Uterus (tissue), 4 donors: ENCODE measurements around the gene NBEAL1. TPM values are rescaled to one million over a fixed set of nuclear protein-coding genes. Genes with fewer than 3 reads are reported as not detected.

Source experiments
- DNase-seq, 2 donors: peaks; one replicate each; pipeline ENCODE4 v3.0.0-alpha.2; 2019 to 2020
- H3K27ac ChIP-seq, 2 donors: fragments of 200-600 bp; sonication (generic); 1 replicate in 1 of 2; 2 replicates in 1 of 2; pipeline ENCODE4 v1.5.1; 2016 to 2018
- H3K27me3 ChIP-seq, 2 donors: fragments of 200-600 bp; sonication (generic); one replicate each; pipeline ENCODE4 v1.5.1; 2018 to 2019; ENCODE audit warnings: control low read depth in 1 of 2
- H3K36me3 ChIP-seq, 2 donors: fragments of 200-600 bp; sonication (generic); one replicate each; pipeline ENCODE4 v1.5.1; 2019; ENCODE audit warnings: control low read depth in 1 of 2
- H3K4me1 ChIP-seq, 2 donors: fragments of 200-600 bp; sonication (generic); one replicate each; pipeline ENCODE4 v1.5.1; 2018 to 2019; ENCODE audit warnings: control low read depth in 1 of 2
- H3K4me3 ChIP-seq, 2 donors: fragments of 200-600 bp; sonication (generic); 1 replicate in 1 of 2; 2 replicates in 1 of 2; pipeline ENCODE4 v1.5.1; 2018 to 2019; ENCODE audit warnings: mild to moderate bottlenecking in 1 of 2
- H3K9me3 ChIP-seq, 2 donors: fragments of 200-600 bp; sonication (generic); one replicate each; pipeline ENCODE4 v1.5.1; 2019; ENCODE audit warnings: control low read depth in 1 of 2
- POLR2A ChIP-seq, 2 donors: fragments of 450-650 bp; IDR thresholded peaks; one replicate each; pipeline ENCODE4 v1.6.1; 2016; ENCODE audit warnings: antibody characterized with exemption in 2 of 2, mild to moderate bottlenecking in 1 of 2, moderate library complexity in 1 of 2
- intact Hi-C: fragments of 100-400 bp; cut with DNase I; formaldehyde crosslinking; loops from one replicate; pipeline ENCODE4 v1.15.1; 2023; ENCODE audit warnings: low total_unique reads
- total RNA-seq, 4 donors: library from RNA; depleted of rRNA in 3 of 4; stranded (reverse); fragments of >200 nt in 3 of 4; gene quantifications; one replicate each; pipeline versions ENCODE4 v1.1.0 to v1.2.4, GENCODE V29; 2014 to 2023
- TF ChIP-seq, protein P1 (sequence below), 4 experiments: fragments of 200-600 bp in 2 of 4; fragments of 450-650 bp in 2 of 4; sonication (generic) in 2 of 4; IDR thresholded peaks; one replicate each; pipeline ENCODE4 v1.5.1; 2016 to 2019; ENCODE audit warnings: antibody characterized with exemption in 4 of 4, mild to moderate bottlenecking in 2 of 4, moderate library complexity in 1 of 4
- donor health status: DM: yes; HTN: yes; CAD: no.

Gene NBEAL1
- total RNA-seq, 4 donors from 2014 or later: 23.1 to 106 (median 41.8) TPM

DNA sequence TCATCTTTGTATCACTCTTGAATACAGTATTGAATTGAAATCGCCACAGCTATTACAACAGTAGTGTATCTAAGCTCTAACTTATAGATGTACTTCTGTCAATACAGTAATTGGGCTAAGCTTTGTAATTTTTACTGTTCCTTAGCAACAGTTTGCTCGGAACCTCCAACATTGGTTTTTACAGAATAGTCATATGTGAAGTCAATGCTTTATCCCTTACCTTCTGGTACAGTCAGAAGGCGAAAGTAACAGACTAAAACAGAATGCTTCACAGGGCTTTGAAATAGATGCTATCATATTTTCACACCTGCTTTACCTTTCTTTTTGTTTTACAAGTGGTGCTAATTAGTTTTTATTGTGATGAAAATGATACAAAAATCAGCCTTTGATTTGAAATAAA, 177.3 kb downstream of the NBEAL1 start:
- no peak for DNase-seq
- no peaks in the 10 kb centered on the region for H3K9me3 ChIP-seq
- H3K4me3 ChIP-seq: no peak overlapping the region
- H3K4me1 ChIP-seq: no peaks in the 10 kb centered on the region
- intact Hi-C loops: no loop called here
- no peak overlapping the region for H3K27ac ChIP-seq
- no peaks in the 10 kb centered on the region for H3K27me3 ChIP-seq
- H3K36me3 ChIP-seq: no peaks in the 10 kb centered on the region
- TF ChIP-seq POLR2A (IDR thresholded peaks at IDR 0.05): no peak
- TF ChIP-seq, protein P1, sequence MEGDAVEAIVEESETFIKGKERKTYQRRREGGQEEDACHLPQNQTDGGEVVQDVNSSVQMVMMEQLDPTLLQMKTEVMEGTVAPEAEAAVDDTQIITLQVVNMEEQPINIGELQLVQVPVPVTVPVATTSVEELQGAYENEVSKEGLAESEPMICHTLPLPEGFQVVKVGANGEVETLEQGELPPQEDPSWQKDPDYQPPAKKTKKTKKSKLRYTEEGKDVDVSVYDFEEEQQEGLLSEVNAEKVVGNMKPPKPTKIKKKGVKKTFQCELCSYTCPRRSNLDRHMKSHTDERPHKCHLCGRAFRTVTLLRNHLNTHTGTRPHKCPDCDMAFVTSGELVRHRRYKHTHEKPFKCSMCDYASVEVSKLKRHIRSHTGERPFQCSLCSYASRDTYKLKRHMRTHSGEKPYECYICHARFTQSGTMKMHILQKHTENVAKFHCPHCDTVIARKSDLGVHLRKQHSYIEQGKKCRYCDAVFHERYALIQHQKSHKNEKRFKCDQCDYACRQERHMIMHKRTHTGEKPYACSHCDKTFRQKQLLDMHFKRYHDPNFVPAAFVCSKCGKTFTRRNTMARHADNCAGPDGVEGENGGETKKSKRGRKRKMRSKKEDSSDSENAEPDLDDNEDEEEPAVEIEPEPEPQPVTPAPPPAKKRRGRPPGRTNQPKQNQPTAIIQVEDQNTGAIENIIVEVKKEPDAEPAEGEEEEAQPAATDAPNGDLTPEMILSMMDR (IDR thresholded peaks at IDR 0.05): no peak

DNA sequence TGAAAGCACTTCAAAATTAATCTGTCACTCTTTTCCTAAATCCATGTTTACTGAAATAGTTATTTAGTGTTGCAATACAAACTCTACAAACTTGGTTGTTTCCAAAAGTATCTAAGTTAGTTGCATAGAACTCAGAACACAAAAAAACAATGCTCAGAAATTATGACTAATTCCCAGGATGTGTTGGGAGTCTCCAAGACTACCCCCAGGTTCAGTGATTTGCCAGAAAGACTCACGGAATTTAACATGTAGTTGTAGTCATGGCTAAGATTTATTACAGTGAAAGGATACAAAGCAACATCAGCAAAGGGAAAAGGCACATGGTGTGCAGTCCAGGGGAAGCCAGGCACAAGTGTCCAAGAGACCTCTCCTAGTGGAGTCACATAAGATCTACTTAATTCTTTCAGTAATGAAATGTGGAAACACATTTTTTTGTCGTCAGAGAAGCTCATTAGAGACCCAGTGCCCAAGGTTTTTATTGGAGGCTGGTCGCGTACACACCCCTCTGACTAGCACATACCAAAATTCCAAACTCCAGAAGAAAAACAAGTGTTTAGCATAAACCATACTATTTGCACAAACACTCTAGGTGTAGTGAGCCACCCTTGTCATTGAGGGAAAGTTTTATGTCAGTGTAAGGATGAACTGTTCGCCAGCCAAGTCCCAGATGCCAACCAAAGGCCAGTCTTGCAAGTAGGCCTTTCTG, 180.8 kb downstream of the NBEAL1 start:
- TF ChIP-seq, protein P1 (IDR thresholded peaks at IDR 0.05): no peak
- no peak for TF ChIP-seq POLR2A (IDR thresholded peaks at IDR 0.05)
- Histone ChIP-seq H3K27ac (no peak overlapping the region), H3K4me3 (no peak overlapping the region), H3K27me3 (no peaks in the 10 kb centered on the region), H3K9me3 (no peaks in the 10 kb centered on the region), H3K4me1 (no peaks in the 10 kb centered on the region), H3K36me3 (no peaks in the 10 kb centered on the region)
- intact Hi-C loops: no loop called here
- no peak for DNase-seq

DNA sequence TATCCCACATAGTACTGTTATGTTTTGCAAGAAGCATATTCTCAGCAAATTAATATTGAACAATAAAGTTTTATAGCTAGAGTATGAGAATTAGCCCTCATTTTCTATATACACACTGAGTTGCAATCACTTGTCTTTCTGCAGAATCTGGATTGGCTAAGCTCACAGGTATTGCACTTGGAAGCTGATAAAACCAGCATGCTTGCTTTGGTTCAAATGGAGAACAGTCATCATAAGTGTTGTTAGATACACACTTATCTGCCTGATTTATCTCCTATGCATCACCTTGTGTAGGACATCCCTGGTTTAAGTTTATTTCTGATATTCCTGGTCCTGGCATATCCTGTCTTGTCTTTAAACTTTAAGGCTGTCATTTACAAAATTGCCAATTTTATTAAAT, 186.2 kb downstream of the NBEAL1 start:
- intact Hi-C loops: no loop called here
- Histone ChIP-seq H3K9me3 (no peaks in the 10 kb centered on the region), H3K36me3 (no peaks in the 10 kb centered on the region), H3K4me1 (no peaks in the 10 kb centered on the region), H3K27me3 (no peaks in the 10 kb centered on the region), H3K4me3 (no peak overlapping the region), H3K27ac (no peak overlapping the region)
- DNase-seq: no peak
- TF ChIP-seq POLR2A (IDR thresholded peaks at IDR 0.05): no peak
- TF ChIP-seq, protein P1 (IDR thresholded peaks at IDR 0.05): no peak

DNA sequence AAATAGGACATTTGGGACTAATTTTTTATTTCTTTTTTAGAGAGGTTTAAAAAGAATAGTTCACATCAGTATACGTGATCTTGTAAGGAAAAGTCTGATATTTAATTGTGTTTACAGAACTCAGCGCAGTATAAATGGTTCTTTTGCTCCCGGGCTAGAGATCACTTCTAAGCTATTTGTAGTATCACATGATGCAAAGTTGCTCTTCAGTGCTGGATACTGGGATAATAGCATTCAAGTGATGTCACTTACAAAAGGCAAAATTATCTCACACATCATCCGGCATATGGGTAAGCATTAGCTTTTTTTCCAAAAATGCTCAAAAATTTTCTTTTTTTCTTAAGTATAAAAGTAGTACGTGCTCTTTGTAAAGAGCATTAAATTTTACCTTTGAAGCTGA, 186.8 kb downstream of the NBEAL1 start:
- intact Hi-C loops: no loop called here
- no peak overlapping the region for H3K27ac ChIP-seq
- no peak overlapping the region for H3K4me3 ChIP-seq
- no peak for DNase-seq
- no peaks in the 10 kb centered on the region for H3K4me1 ChIP-seq
- TF ChIP-seq, protein P1 (IDR thresholded peaks at IDR 0.05): no peak
- TF ChIP-seq POLR2A (IDR thresholded peaks at IDR 0.05): no peak
- no peaks in the 10 kb centered on the region for H3K27me3 ChIP-seq
- no peaks in the 10 kb centered on the region for H3K9me3 ChIP-seq
- H3K36me3 ChIP-seq: no peaks in the 10 kb centered on the region

DNA sequence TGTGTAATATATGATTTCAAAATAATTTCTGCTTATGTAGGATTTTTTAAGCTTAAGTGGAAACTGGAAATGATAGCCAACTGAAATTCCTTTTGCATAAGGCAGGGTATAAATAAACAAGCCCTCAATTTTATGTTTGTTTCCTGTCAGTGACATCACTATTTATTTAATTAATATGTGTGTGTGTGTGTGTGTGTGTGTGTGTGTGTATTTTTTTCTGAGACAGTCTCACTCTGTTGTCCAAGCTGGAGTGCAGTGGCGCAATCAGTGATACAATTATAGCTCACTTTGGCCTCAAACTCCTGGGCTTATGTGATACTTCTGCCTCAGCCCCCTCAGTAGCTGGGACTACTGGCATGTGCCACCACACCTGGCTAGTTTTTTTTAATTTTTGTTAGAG, 194.9 kb downstream of the NBEAL1 start:
- no peak for TF ChIP-seq POLR2A (IDR thresholded peaks at IDR 0.05)
- TF ChIP-seq, protein P1 (IDR thresholded peaks at IDR 0.05): no peak
- no peak for DNase-seq
- no peaks in the 10 kb centered on the region for H3K27me3 ChIP-seq
- no peak overlapping the region for H3K4me3 ChIP-seq
- H3K9me3 ChIP-seq: no peaks in the 10 kb centered on the region
- H3K36me3 ChIP-seq: no peaks in the 10 kb centered on the region
- intact Hi-C loops: no loop called here
- no peak overlapping the region for H3K27ac ChIP-seq
- H3K4me1 ChIP-seq: no peaks in the 10 kb centered on the region
